Transverse colon (tissue), 4 donors: ENCODE results near the gene CIT. TPM values are rescaled to one million over a fixed set of nuclear protein-coding genes. Genes with fewer than 3 reads are reported as not detected.

ENCODE experiments used
- DNase-seq: peaks from one replicate; pipeline ENCODE4 v3.0.0-alpha.2; 2019
- H3K27ac ChIP-seq, 4 donors: fragments of 200-600 bp; sonication (generic); 2 replicates each; pipeline ENCODE4 v1.5.1; 2016 to 2018; ENCODE audit warnings: inconsistent platforms in 4 of 4
- H3K27me3 ChIP-seq: fragments of 200-600 bp; sonication (generic); 2 replicates; pipeline ENCODE4 v1.5.1; 2017; ENCODE audit warnings: inconsistent platforms
- H3K36me3 ChIP-seq, 4 donors: fragments of 200-600 bp; sonication (generic); 2 replicates each; pipeline ENCODE4 v1.5.1; 2017 to 2019; ENCODE audit warnings: inconsistent platforms in 4 of 4
- H3K4me1 ChIP-seq, 4 donors: fragments of 200-600 bp; sonication (generic); 2 replicates each; pipeline ENCODE4 v1.5.1; 2017 to 2020; ENCODE audit warnings: inconsistent platforms in 4 of 4
- H3K4me3 ChIP-seq, 4 donors: fragments of 200-600 bp; sonication (generic); 1 replicate in 1 of 4; 2 replicates in 3 of 4; pipeline versions ENCODE4 v1.5.1 to v1.6.1; 2017 to 2019; ENCODE audit warnings: inconsistent platforms in 4 of 4
- H3K9me3 ChIP-seq, 2 donors: fragments of 200-600 bp; sonication (generic); 2 replicates each; pipeline ENCODE4 v1.5.1; 2017 to 2019; ENCODE audit warnings: inconsistent platforms in 2 of 2
- CTCF ChIP-seq, 5 experiments: fragments of 200-600 bp in 3 of 5; fragments of 450-650 bp in 2 of 5; sonication (generic) in 3 of 5; IDR thresholded peaks; 1 replicate in 2 of 5; 2 replicates in 3 of 5; pipeline ENCODE4 v1.5.1; 2016 to 2017; ENCODE audit warnings: antibody characterized with exemption in 5 of 5, inconsistent platforms in 3 of 5, mild to moderate bottlenecking in 2 of 5, moderate library complexity in 1 of 5
- EP300 ChIP-seq: sonication (generic); formaldehyde crosslinking; IDR thresholded peaks from one replicate; pipeline ENCODE4 v1.6.1; 2017; ENCODE audit warnings: antibody characterized with exemption, low read depth
- POLR2A ChIP-seq: fragments of 450-650 bp; IDR thresholded peaks from one replicate; pipeline ENCODE4 v1.6.1; 2016; ENCODE audit warnings: antibody characterized with exemption, mild to moderate bottlenecking, moderate library complexity
- POLR2AphosphoS5 ChIP-seq, 3 donors: sonication (generic); formaldehyde crosslinking; IDR thresholded peaks; one replicate each; pipeline ENCODE4 v1.6.1; 2016; ENCODE audit warnings: antibody characterized with exemption in 3 of 3
- WGBS, 2 donors: methylation state at CpG; one replicate each; pipeline ENCODE4 v1.1.5; 2018; ENCODE audit warnings: low coverage in 1 of 2; 5-methylcytosine and 5-hydroxymethylcytosine counted together
- in situ Hi-C, 4 donors: fragments of 200-750 bp; cut with MboI; loops; one replicate each; pipeline versions ENCODE4 v1.15.0 to v1.15.1; 2017; ENCODE audit warnings: low sequenced_read_pairs in 3 of 4, low pct_ligation_motif_present in 1 of 4, low pct_unique_long_range_greater_than_20kb in 1 of 4
- intact Hi-C: fragments of 100-400 bp; cut with DNase I; formaldehyde crosslinking; loops from one replicate; pipeline ENCODE4 v1.15.1; 2023; ENCODE audit warnings: low total_unique reads
- total RNA-seq, 4 donors: library from RNA; depleted of rRNA; stranded (reverse); fragments of >200 nt; gene quantifications; one replicate each; pipeline ENCODE4 v1.1.0, GENCODE V29; 2016

The CIT gene
- total RNA-seq, 4 donors from 2014 or later, result 1.1 to 51.1 (median 7.1) TPM

- Histone ChIP-seq H3K4me1 (no peaks in the 10 kb centered on the region), H3K27ac (no peak overlapping the region), H3K4me3 (no peak overlapping the region), H3K9me3 (peaks cover 0 to 4% of the 10 kb centered on the region in 2 donors), H3K36me3 (no peaks in the 10 kb centered on the region), H3K27me3 (no peaks in the 10 kb centered on the region)
- WGBS, 2 donors, result 93 to 95% methylated on average over 3 of the region's 3 CpGs
- in situ Hi-C loops, result no loop called here
- DNase-seq, result no peak
- TF ChIP-seq CTCF (IDR thresholded peaks at IDR 0.05) (no peak), POLR2A (no peak)
- intact Hi-C loops, result no loop called here
Observed at GRCh38 chr12:119840582-119840981, 36.5 kb downstream of the CIT start.

- H3K27ac ChIP-seq, result no peak overlapping the region
- TF ChIP-seq POLR2AphosphoS5 (IDR thresholded peaks at IDR 0.05), result no peak
- no peak for TF ChIP-seq POLR2A
- TF ChIP-seq CTCF (IDR thresholded peaks at IDR 0.05), result no peak
- TF ChIP-seq EP300, result no peak
- H3K27me3 ChIP-seq, result no peaks in the 10 kb centered on the region
- no peaks in the 10 kb centered on the region for H3K4me1 ChIP-seq
- H3K36me3 ChIP-seq, result no peaks in the 10 kb centered on the region
- peaks cover 0 to 4% of the 10 kb centered on the region in 2 donors for H3K9me3 ChIP-seq
- WGBS, 2 donors, result 91 to 100% methylated on average over 1 to 4 of the region's 4 CpGs
- in situ Hi-C loops, result no loop called here
- no peak for DNase-seq
- no peak overlapping the region for H3K4me3 ChIP-seq
- intact Hi-C loops, result no loop called here
Observed at GRCh38 chr12:119840168-119840567, 37.0 kb downstream of the CIT start.

GRCh38 chr12:119838826-119839600 is 38.1 kb downstream of the CIT start:
- no peak for DNase-seq
- no peaks in the 10 kb centered on the region for H3K36me3 ChIP-seq
- H3K9me3 ChIP-seq, result peaks cover 0 to 4% of the 10 kb centered on the region in 2 donors
- H3K4me1 ChIP-seq, result no peaks in the 10 kb centered on the region
- TF ChIP-seq POLR2AphosphoS5 (IDR thresholded peaks at IDR 0.05) (no peak), POLR2A (no peak), CTCF (IDR thresholded peaks at IDR 0.05) (no peak), EP300 (no peak)
- H3K4me3 ChIP-seq, result no peak overlapping the region
- no peak overlapping the region for H3K27ac ChIP-seq
- WGBS, 2 donors, result 97 to 100% methylated on average over 3 to 14 of the region's 14 CpGs
- H3K27me3 ChIP-seq, result no peaks in the 10 kb centered on the region
- intact Hi-C loops, result no loop called here
- in situ Hi-C loops, result no loop called here

GRCh38 chr12:119836781-119837180 is 40.3 kb downstream of the CIT start:
- Histone ChIP-seq H3K4me1 (no peaks in the 10 kb centered on the region), H3K9me3 (peaks cover 0 to 4% of the 10 kb centered on the region in 2 donors), H3K4me3 (no peak overlapping the region), H3K36me3 (no peaks in the 10 kb centered on the region), H3K27me3 (no peaks in the 10 kb centered on the region), H3K27ac (no peak overlapping the region)
- intact Hi-C loops (no loop called here), in situ Hi-C loops (no loop called here)
- 86 to 90% methylated on average over 1 of the region's 1 CpG for WGBS, 2 donors
- DNase-seq, result no peak
- TF ChIP-seq POLR2A (no peak), CTCF (IDR thresholded peaks at IDR 0.05) (no peak), EP300 (no peak), POLR2AphosphoS5 (IDR thresholded peaks at IDR 0.05) (no peak)
